SH-SY5Y (cell line): ENCODE data around the gene PSMA7.

Experiments used
- GATA2 ChIP-seq: IDR thresholded peaks from 2 replicates; pipeline ENCODE4 v1.6.1; 2011; ENCODE audit warnings: mild to moderate bottlenecking, low read depth, low read length
- GATA3 ChIP-seq: IDR thresholded peaks from 2 replicates; pipeline ENCODE4 v1.6.1; 2011; ENCODE audit warnings: low read depth, mild to moderate bottlenecking, low read length, moderate library complexity

The PSMA7 gene

GRCh38 chr20:62141397-62142251 is 1.6 kb downstream of the PSMA7 start:
- no peak for TF ChIP-seq GATA2
- no peak for TF ChIP-seq GATA3

GRCh38 chr20:62141043-62141396 is 2.2 kb downstream of the PSMA7 start:
- no peak for TF ChIP-seq GATA2
- TF ChIP-seq GATA3 = no peak

GRCh38 chr20:62139636-62140035 is 3.6 kb downstream of the PSMA7 start:
- TF ChIP-seq GATA2 (no peak), GATA3 (no peak)

- TF ChIP-seq GATA2 (no peak), GATA3 (no peak)
Measured at GRCh38 chr20:62138912-62139311, 4.3 kb downstream of the PSMA7 start.

GRCh38 chr20:62138204-62138543 is 5.0 kb downstream of the PSMA7 start:
- no peak for TF ChIP-seq GATA2
- no peak for TF ChIP-seq GATA3

- TF ChIP-seq GATA3 (no peak), GATA2 (no peak)
Measured at GRCh38 chr20:62137478-62138203, 5.6 kb downstream of the PSMA7 start.

- TF ChIP-seq GATA2 (no peak), GATA3 (no peak)
Measured at GRCh38 chr20:62137092-62137384, 6.2 kb downstream of the PSMA7 start.

- no peak for TF ChIP-seq GATA2
Measured at GRCh38 chr20:62136283-62137091, 6.7 kb downstream of the PSMA7 start.

- TF ChIP-seq GATA2 (no peak), GATA3 (no peak)
Measured at GRCh38 chr20:62135573-62136266, 7.5 kb downstream of the PSMA7 start.

- TF ChIP-seq GATA2 (no peak), GATA3 (no peak)
Measured at GRCh38 chr20:62134735-62135231, 8.4 kb downstream of the PSMA7 start.

GRCh38 chr20:62133864-62134263 is 9.3 kb downstream of the PSMA7 start:
- TF ChIP-seq GATA2 = no peak

- TF ChIP-seq GATA3 (no peak), GATA2 (no peak)
Measured at GRCh38 chr20:62133051-62133845, 9.9 kb downstream of the PSMA7 start.

GRCh38 chr20:62132421-62132820 is 10.8 kb downstream of the PSMA7 start:
- TF ChIP-seq GATA3 = no peak
- no peak for TF ChIP-seq GATA2
